Muscle layer of colon (tissue), 2 donors: Measurements from ENCODE around the gene CYP46A1.

ENCODE experiments used
- H3K27ac ChIP-seq: one replicate; pipeline ENCODE4 v1.7.0; 2013; ENCODE audit warnings: low read depth, mild to moderate bottlenecking, low read length, moderate library complexity
- H3K27me3 ChIP-seq, 2 donors: one replicate each; pipeline ENCODE4 v1.7.0; 2013; ENCODE audit warnings: low read length in 2 of 2, mild to moderate bottlenecking in 2 of 2; ENCODE audit not compliant: insufficient read depth in 2 of 2, control insufficient read depth in 1 of 2
- H3K36me3 ChIP-seq: one replicate; pipeline ENCODE4 v1.7.0; 2013; ENCODE audit warnings: mild to moderate bottlenecking, low read length; ENCODE audit not compliant: insufficient read depth
- H3K4me1 ChIP-seq: one replicate; pipeline ENCODE4 v1.7.0; 2013; ENCODE audit warnings: mild to moderate bottlenecking, low read length; ENCODE audit not compliant: insufficient read depth
- H3K4me3 ChIP-seq, 2 donors: one replicate each; pipeline ENCODE4 v1.7.0; 2013; ENCODE audit warnings: low read length in 2 of 2, low read depth in 1 of 2, mild to moderate bottlenecking in 1 of 2, moderate library complexity in 1 of 2
- H3K9ac ChIP-seq: one replicate; pipeline ENCODE4 v1.7.0; 2013; ENCODE audit warnings: low read length
- H3K9me3 ChIP-seq: one replicate; pipeline ENCODE4 v1.7.0; 2013; ENCODE audit warnings: mild to moderate bottlenecking, low read length
- donor health status: abdominal sarcoma.
- donor health status: Adenocarcinoma of cecum.

The CYP46A1 gene

DNA sequence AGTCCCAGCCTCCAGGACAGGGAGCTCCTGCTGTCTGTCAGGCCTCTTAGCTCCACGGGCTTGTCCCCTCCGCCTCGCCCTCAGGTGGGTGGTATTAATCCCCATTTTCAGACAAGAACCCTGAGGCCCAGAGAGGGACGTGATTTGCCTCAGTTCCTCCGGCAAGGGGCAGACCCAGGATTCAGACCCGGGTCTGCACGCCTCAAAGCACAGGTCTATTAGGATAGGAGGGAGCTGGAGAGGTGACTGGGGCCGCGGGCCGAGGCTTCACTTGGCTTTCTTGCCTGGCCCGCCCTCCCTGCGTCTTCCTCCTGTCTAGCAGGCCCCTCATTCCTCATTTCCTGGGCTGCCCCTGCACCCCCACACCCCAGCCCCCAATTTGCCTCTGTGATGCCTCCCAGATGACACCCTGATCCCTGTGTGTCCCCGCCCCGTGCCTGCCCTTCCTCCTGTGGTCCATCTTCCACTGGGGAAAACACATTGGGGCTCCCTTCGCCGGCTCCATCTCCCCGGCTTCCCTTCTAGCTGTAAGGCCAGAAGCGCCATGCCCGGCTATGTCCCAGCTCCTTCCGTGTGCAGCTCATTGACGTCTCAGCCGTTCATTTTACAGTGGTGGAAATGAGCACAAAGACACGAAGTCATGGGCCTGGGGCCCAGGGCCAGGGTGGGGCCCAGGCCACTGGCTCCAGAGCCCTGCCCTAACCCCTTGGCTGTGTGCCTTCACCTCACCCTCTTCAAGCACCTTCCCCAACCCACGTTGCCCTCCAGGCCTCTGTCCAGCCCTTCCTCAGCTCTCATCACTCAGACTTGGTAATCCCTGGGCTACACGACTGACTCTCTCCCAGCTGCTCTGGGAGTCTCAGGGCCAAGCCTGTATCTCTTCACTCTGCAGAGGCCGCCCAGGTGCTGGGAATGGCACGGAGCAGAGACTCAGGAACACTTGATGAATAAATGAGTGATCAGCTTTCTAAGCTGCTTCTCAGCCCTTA, 15.5 kb upstream of the CYP46A1 start:
- H3K36me3 ChIP-seq = peaks cover 4% of the 10 kb centered on the region
- H3K4me3 ChIP-seq = no peak overlapping the region
- no peak overlapping the region for H3K9ac ChIP-seq
- no peak overlapping the region for H3K27ac ChIP-seq
- H3K4me1 ChIP-seq = no peaks in the 10 kb centered on the region
- H3K9me3 ChIP-seq = no peaks in the 10 kb centered on the region
- H3K27me3 ChIP-seq = no peaks in the 10 kb centered on the region

GRCh38 chr14:99670361-99671234, 13.5 kb upstream of the CYP46A1 start:
- Histone ChIP-seq H3K4me1 (no peaks in the 10 kb centered on the region), H3K4me3 (no peak overlapping the region), H3K36me3 (peaks cover 4% of the 10 kb centered on the region), H3K27me3 (no peaks in the 10 kb centered on the region), H3K9me3 (no peaks in the 10 kb centered on the region), H3K27ac (no peak overlapping the region), H3K9ac (no peak overlapping the region)

- Histone ChIP-seq H3K27me3 (peaks cover 0 to 2% of the 10 kb centered on the region in 2 donors), H3K4me1 (no peaks in the 10 kb centered on the region), H3K36me3 (peaks cover 4% of the 10 kb centered on the region), H3K27ac (no peak overlapping the region), H3K9ac (no peak overlapping the region), H3K9me3 (no peaks in the 10 kb centered on the region), H3K4me3 (no peak overlapping the region)
Observed at GRCh38 chr14:99671235-99672224, 12.6 kb upstream of the CYP46A1 start.

DNA sequence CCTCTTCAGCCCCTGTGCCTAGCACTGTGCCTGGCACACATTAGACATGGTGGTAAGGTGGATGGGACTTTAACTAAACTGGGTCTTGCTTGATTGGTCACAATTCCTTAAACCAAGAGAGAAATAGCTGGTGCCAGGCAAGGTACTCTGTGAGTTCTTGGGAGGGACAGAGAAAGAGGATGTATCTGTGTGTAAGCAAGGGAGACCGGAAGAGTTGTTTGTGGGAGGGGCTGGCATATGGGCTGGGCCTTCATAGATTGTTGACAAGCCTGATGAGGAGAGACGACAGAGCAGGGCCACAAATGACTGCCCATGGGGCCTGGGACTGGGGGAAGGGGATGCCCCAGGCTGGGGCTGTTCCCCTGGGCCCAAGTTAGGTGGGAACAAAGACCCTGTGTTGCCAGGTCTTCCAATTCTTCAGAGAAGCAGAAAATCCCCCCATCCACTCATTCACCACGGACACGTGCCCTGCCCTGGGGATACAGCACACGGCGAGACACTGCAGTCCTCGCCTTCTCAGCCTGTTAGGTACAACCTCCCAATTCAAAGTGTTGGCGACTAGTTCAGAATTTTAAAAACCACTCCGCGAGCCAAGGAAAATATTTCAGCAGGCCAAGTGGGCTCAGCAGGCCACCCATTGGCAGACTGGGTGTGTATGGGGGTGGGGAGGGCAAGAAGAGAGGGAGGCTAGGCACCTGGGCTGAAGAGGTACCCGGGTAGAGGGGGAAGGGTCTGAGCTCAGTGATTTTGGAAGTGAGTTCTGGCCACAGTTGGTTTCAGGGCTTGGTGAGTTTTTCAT, 11.4 kb upstream of the CYP46A1 start:
- H3K4me1 ChIP-seq = no peaks in the 10 kb centered on the region
- peaks cover 0 to 6% of the 10 kb centered on the region in 2 donors for H3K27me3 ChIP-seq
- no peak overlapping the region for H3K27ac ChIP-seq
- H3K36me3 ChIP-seq = peaks cover 4% of the 10 kb centered on the region
- H3K9ac ChIP-seq = no peak overlapping the region
- H3K4me3 ChIP-seq = no peak overlapping the region
- peaks cover under 1% of the 10 kb centered on the region for H3K9me3 ChIP-seq

DNA sequence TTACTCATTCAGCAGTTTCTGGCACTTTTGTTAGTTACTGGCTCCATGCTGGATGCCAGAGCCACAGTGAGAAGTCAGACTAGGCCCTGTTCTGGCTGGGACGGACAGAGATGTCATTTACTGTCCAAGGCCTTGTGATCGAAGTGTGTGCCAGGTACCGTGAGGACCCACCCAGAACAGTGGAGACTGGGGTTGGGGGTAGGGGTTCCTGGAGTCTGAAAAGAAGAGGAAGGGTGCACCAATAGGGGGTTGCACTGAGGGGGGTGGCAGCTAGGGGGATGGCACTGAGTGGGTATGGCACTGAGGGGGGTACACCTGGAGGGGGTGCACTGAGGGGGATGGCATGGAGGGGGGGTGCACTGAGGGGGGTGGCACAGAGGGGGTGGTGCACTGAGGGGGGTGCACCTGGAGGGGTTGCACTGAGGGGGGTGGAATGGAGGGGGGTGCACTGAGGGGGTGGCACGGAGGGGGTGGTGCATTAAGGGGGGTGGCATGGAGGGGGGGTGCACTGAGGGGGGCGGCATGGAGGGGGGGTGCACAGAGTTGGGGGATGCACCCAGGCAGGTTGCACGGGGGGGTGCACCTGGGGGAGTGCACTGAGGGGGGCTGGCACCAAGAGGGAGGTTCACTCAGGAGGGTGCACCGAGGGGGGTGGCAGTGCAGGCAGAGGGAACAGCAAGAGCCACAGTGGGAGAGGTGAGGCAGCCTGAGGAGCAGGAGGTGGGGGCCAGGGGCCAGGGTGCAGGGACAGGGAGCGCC, 10.6 kb upstream of the CYP46A1 start:
- Histone ChIP-seq H3K27ac (no peak overlapping the region), H3K36me3 (peaks cover 4% of the 10 kb centered on the region), H3K9me3 (peaks cover 5% of the 10 kb centered on the region), H3K4me3 (no peak overlapping the region), H3K4me1 (no peaks in the 10 kb centered on the region), H3K27me3 (peaks cover 0 to 6% of the 10 kb centered on the region in 2 donors), H3K9ac (no peak overlapping the region)

DNA sequence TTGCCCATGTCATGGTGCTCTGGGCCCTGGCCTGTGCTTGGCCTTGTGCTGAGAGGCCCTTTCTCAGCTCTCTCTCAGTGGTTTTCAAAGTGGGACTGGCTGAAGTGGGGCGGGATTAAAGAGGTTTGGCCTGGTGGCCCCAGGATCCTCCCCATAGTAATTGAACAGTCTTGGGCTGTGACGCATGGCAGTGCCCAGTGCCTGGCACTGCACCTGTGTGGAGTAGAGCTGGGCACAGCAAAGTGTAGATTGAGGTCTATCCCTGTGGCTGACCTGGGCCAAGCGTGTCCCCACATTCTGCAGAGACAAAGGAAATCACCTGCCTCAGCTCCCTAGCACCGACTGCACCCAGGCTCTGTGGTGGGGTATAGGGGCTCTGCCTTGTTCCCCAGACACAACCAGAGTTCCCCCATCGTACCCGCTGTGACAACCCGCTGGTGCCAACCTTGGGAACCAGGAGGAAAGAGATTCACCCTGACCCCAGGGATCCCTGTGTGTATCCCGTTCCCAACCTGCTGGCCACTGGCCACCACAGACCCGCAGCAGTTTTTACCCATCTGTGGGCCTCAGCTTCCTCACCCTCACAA, 9.9 kb upstream of the CYP46A1 start:
- H3K36me3 ChIP-seq = no peaks in the 10 kb centered on the region

DNA sequence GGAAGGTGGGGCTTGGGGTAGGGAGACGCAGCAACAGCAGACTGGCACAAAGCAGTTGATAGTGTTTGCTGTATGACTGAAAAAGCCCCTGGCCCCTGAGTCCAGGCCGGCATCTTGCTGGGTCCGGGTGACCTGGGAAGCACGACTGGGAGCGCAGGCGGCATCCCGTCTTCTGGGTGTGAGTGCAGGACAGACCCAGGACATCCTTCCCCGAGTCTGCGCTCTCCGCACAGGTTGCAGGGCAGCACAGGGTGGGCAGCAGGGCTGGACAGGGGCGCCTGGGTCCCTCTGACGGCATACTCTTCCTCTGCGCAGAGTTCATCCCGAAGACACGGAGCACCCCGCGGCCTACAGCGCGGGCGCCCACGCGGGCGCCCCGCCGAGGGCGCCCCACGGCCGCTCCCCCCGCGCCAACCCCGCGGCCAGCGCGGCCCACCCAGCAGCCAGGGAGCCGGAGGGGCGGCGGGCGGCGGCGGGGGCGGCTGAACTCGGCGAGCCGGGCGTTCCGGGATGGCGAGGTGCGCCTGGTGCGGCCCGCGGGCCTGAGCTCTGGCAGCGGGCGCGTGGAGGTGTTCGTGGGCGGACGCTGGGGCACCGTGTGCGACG, 9.2 kb upstream of the CYP46A1 start:
- H3K9ac ChIP-seq = no peak overlapping the region
- H3K36me3 ChIP-seq = no peaks in the 10 kb centered on the region
- H3K27me3 ChIP-seq = peaks cover 0 to 6% of the 10 kb centered on the region in 2 donors
- H3K27ac ChIP-seq = no peak overlapping the region
- no peak overlapping the region for H3K4me3 ChIP-seq
- H3K9me3 ChIP-seq = peaks cover 5% of the 10 kb centered on the region
- no peaks in the 10 kb centered on the region for H3K4me1 ChIP-seq

More for the DNA sequence above, 9.9 kb upstream of the CYP46A1 start:
- peaks cover 5% of the 10 kb centered on the region for H3K9me3 ChIP-seq
- H3K4me3 ChIP-seq = no peak overlapping the region
- H3K27ac ChIP-seq = no peak overlapping the region
- H3K9ac ChIP-seq = no peak overlapping the region
- H3K4me1 ChIP-seq = no peaks in the 10 kb centered on the region
- H3K27me3 ChIP-seq = peaks cover 0 to 6% of the 10 kb centered on the region in 2 donors

GRCh38 chr14:99675382-99675835, 8.7 kb upstream of the CYP46A1 start:
- Histone ChIP-seq H3K27ac (no peak overlapping the region), H3K9ac (no peak overlapping the region), H3K27me3 (peaks cover 0 to 6% of the 10 kb centered on the region in 2 donors), H3K36me3 (no peaks in the 10 kb centered on the region), H3K9me3 (peaks cover 5% of the 10 kb centered on the region), H3K4me3 (no peak overlapping the region), H3K4me1 (no peaks in the 10 kb centered on the region)

DNA sequence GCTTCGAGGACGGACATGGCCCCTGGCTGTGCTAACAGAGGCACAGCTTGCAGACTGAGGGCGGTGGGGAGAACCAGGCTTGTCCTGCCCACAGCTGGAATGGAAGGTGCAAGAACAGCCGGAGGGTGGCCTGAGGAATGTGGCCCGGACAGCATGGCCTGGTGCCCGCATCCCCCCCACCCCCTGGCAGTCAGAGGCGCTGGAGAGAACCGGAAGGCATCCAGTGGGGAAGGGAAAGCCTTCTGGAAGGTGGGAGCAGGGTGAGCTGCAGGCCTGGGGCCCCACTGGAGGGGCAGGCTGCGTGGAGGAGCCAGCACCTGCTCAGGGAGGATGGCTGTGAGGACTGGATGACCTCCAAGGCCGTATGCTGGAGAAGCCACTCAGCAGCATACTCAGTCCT, 8.1 kb upstream of the CYP46A1 start:
- H3K4me1 ChIP-seq = no peaks in the 10 kb centered on the region
- H3K9me3 ChIP-seq = peaks cover 5% of the 10 kb centered on the region
- no peak overlapping the region for H3K4me3 ChIP-seq
- no peak overlapping the region for H3K27ac ChIP-seq
- no peaks in the 10 kb centered on the region for H3K36me3 ChIP-seq
- H3K27me3 ChIP-seq = peaks cover 0 to 6% of the 10 kb centered on the region in 2 donors
- no peak overlapping the region for H3K9ac ChIP-seq
